Uterus (tissue), 4 donors: Measurements from ENCODE around the gene NEMP2. TPM values are rescaled to one million over a fixed set of nuclear protein-coding genes. Genes with fewer than 3 reads are reported as not detected.

ENCODE experiments used
- DNase-seq, 2 donors: peaks; one replicate each; pipeline ENCODE4 v3.0.0-alpha.2; 2019 to 2020
- H3K27ac ChIP-seq, 2 donors: fragments of 200-600 bp; sonication (generic); 1 replicate in 1 of 2; 2 replicates in 1 of 2; pipeline ENCODE4 v1.5.1; 2016 to 2018
- H3K27me3 ChIP-seq, 2 donors: fragments of 200-600 bp; sonication (generic); one replicate each; pipeline ENCODE4 v1.5.1; 2018 to 2019; ENCODE audit warnings: control low read depth in 1 of 2
- H3K36me3 ChIP-seq, 2 donors: fragments of 200-600 bp; sonication (generic); one replicate each; pipeline ENCODE4 v1.5.1; 2019; ENCODE audit warnings: control low read depth in 1 of 2
- H3K4me1 ChIP-seq, 2 donors: fragments of 200-600 bp; sonication (generic); one replicate each; pipeline ENCODE4 v1.5.1; 2018 to 2019; ENCODE audit warnings: control low read depth in 1 of 2
- H3K4me3 ChIP-seq, 2 donors: fragments of 200-600 bp; sonication (generic); 1 replicate in 1 of 2; 2 replicates in 1 of 2; pipeline ENCODE4 v1.5.1; 2018 to 2019; ENCODE audit warnings: mild to moderate bottlenecking in 1 of 2
- H3K9me3 ChIP-seq, 2 donors: fragments of 200-600 bp; sonication (generic); one replicate each; pipeline ENCODE4 v1.5.1; 2019; ENCODE audit warnings: control low read depth in 1 of 2
- POLR2A ChIP-seq, 2 donors: fragments of 450-650 bp; IDR thresholded peaks; one replicate each; pipeline ENCODE4 v1.6.1; 2016; ENCODE audit warnings: antibody characterized with exemption in 2 of 2, mild to moderate bottlenecking in 1 of 2, moderate library complexity in 1 of 2
- intact Hi-C: fragments of 100-400 bp; cut with DNase I; formaldehyde crosslinking; loops from one replicate; pipeline ENCODE4 v1.15.1; 2023; ENCODE audit warnings: low total_unique reads
- total RNA-seq, 4 donors: library from RNA; depleted of rRNA in 3 of 4; stranded (reverse); fragments of >200 nt in 3 of 4; gene quantifications; one replicate each; pipeline versions ENCODE4 v1.1.0 to v1.2.4, GENCODE V29; 2014 to 2023
- TF ChIP-seq, protein P1 (sequence below), 4 experiments: fragments of 200-600 bp in 2 of 4; fragments of 450-650 bp in 2 of 4; sonication (generic) in 2 of 4; IDR thresholded peaks; one replicate each; pipeline ENCODE4 v1.5.1; 2016 to 2019; ENCODE audit warnings: antibody characterized with exemption in 4 of 4, mild to moderate bottlenecking in 2 of 4, moderate library complexity in 1 of 4
- donor health status: DM: yes; HTN: yes; CAD: no.

NEMP2 gene
- total RNA-seq, 4 donors from 2014 or later: 2.0 to 16.5 (median 5.7) TPM

DNA sequence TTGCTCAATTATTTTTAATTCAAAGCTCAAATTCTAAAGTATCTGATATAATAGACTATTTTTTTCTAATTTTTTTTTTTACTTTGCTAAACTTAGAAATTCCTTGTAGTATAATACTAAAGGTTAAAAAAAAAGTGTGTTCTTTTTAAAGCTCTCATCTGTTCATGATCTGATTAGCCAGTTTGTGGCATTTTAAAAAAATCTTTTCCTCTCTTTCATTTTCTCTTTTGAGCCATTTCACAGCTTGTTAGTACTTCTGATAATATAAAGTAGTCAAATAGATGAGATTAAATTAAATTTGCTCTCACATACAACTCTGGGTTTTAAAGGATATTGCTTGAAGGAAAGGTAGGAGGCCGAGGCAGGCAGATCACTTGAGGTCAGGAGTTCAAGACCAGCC is 40.7 kb upstream of the NEMP2 start:
- intact Hi-C loops: no loop called here
- Histone ChIP-seq H3K36me3 (no peaks in the 10 kb centered on the region), H3K9me3 (no peaks in the 10 kb centered on the region), H3K27me3 (no peaks in the 10 kb centered on the region), H3K4me1 (peaks cover 8 to 10% of the 10 kb centered on the region in 2 donors), H3K27ac (no peak overlapping the region), H3K4me3 (no peak overlapping the region)
- TF ChIP-seq POLR2A (IDR thresholded peaks at IDR 0.05): no peak
- TF ChIP-seq, protein P1, sequence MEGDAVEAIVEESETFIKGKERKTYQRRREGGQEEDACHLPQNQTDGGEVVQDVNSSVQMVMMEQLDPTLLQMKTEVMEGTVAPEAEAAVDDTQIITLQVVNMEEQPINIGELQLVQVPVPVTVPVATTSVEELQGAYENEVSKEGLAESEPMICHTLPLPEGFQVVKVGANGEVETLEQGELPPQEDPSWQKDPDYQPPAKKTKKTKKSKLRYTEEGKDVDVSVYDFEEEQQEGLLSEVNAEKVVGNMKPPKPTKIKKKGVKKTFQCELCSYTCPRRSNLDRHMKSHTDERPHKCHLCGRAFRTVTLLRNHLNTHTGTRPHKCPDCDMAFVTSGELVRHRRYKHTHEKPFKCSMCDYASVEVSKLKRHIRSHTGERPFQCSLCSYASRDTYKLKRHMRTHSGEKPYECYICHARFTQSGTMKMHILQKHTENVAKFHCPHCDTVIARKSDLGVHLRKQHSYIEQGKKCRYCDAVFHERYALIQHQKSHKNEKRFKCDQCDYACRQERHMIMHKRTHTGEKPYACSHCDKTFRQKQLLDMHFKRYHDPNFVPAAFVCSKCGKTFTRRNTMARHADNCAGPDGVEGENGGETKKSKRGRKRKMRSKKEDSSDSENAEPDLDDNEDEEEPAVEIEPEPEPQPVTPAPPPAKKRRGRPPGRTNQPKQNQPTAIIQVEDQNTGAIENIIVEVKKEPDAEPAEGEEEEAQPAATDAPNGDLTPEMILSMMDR (IDR thresholded peaks at IDR 0.05): no peak
- DNase-seq: no peak

DNA sequence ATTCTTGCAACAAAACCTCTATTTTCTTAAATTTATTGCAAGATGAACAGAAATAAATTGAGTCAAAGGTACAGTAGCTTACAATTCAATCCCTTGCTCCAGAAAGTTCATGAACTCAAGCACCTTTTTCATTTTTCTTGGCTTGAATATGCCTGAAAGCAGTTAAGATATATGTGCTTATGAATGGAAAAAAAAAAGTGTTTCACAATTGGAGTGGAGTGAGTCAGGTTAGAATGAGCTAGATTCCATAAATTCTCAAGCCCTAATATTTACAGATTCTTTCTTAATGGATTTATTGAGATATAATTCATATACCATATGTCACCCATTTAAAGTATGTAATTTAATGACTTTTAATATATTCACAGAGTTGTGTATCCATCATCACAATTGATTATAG is 39.6 kb upstream of the NEMP2 start:
- intact Hi-C loops: no loop called here
- no peak for TF ChIP-seq POLR2A (IDR thresholded peaks at IDR 0.05)
- TF ChIP-seq, protein P1 (IDR thresholded peaks at IDR 0.05): no peak

DNA sequence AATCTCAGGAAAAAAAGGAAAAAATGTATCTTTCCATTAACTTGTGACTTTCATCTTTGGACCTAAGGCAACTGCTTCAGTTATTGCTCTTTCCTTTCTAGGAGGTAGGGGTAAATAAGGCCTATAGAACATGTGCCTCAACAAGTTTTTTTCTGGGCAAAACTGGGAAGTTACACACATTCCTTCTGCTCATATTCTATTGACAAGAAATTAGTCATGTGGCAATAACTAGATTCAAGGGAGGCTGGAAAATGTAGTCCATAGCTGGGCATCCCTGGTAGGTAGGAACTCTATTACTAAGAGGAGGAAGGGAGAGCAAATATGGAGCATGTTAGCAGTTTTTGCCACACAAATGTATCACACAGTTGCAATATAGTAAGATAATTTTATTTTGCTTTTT is 37.7 kb upstream of the NEMP2 start:
- H3K27ac ChIP-seq: no peak overlapping the region
- no peaks in the 10 kb centered on the region for H3K4me1 ChIP-seq
- no peak for DNase-seq
- no peak overlapping the region for H3K4me3 ChIP-seq
- intact Hi-C loops: no loop called here
- H3K27me3 ChIP-seq: no peaks in the 10 kb centered on the region
- TF ChIP-seq, protein P1 (IDR thresholded peaks at IDR 0.05): no peak
- TF ChIP-seq POLR2A (IDR thresholded peaks at IDR 0.05): no peak
- H3K9me3 ChIP-seq: peaks cover 0 to 3% of the 10 kb centered on the region in 2 donors
- no peaks in the 10 kb centered on the region for H3K36me3 ChIP-seq

More for the DNA sequence above, 39.6 kb upstream of the NEMP2 start:
- no peak overlapping the region for H3K27ac ChIP-seq
- H3K36me3 ChIP-seq: no peaks in the 10 kb centered on the region
- no peaks in the 10 kb centered on the region for H3K9me3 ChIP-seq
- no peak for DNase-seq
- H3K4me1 ChIP-seq: peaks cover 4 to 10% of the 10 kb centered on the region in 2 donors
- H3K4me3 ChIP-seq: no peak overlapping the region
- H3K27me3 ChIP-seq: no peaks in the 10 kb centered on the region

DNA sequence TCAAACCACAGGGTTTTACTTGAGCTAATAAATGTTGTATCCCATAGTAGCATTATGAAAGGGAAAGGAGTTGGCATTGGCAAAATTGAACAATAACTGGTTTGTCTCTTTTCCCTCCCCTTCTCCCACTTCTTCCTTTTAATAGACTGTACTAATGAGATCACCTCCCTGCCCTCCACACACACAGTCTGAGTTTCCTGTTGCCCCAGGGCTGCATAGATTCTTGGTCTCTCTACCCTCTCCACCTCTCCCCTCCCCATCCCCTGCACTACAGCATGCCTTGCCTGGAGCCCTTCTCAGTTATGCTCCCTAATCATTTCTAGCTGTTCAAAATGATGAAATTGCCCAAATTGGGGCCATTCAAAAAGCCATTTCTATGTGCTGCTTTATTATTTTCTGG is 37.2 kb upstream of the NEMP2 start:
- Histone ChIP-seq H3K27ac (no peak overlapping the region), H3K27me3 (no peaks in the 10 kb centered on the region), H3K36me3 (no peaks in the 10 kb centered on the region), H3K4me1 (no peaks in the 10 kb centered on the region), H3K4me3 (no peak overlapping the region), H3K9me3 (peaks cover 0 to 3% of the 10 kb centered on the region in 2 donors)
- intact Hi-C loops: no loop called here
- TF ChIP-seq POLR2A (IDR thresholded peaks at IDR 0.05): no peak
- TF ChIP-seq, protein P1 (IDR thresholded peaks at IDR 0.05): no peak
- DNase-seq: no peak

DNA sequence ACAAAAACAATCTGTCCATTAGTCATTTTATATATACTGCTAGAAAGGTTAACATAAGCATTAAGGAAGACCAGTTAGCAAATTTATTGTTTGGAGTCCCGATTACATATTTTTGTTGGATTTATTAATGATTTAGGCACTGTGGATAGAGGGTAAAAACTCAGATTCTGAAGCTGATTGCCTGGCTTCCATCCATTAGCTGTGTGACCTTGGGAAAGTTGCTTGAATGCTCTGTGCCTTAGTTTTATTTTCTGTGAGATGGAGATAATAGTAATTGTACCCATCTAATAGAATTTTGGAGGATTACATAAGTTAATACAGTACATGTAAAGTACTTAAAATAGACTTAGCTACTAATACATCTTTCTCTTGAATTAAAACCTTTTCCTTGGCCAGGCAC is 36.3 kb upstream of the NEMP2 start:
- Histone ChIP-seq H3K27me3 (no peaks in the 10 kb centered on the region), H3K9me3 (peaks cover 0 to 3% of the 10 kb centered on the region in 2 donors), H3K36me3 (no peaks in the 10 kb centered on the region), H3K27ac (no peak overlapping the region), H3K4me3 (no peak overlapping the region), H3K4me1 (no peaks in the 10 kb centered on the region)
- TF ChIP-seq, protein P1 (IDR thresholded peaks at IDR 0.05): no peak
- TF ChIP-seq POLR2A (IDR thresholded peaks at IDR 0.05): no peak
- DNase-seq: no peak
- intact Hi-C loops: no loop called here
